ENCODE measurements around the gene GPR89A. TPM values are rescaled to one million over a fixed set of nuclear protein-coding genes. Genes with fewer than 3 reads are reported as not detected.

Gene GPR89A
- polyA plus RNA-seq, 1 of the 3 experiments (the other 2 are of a cell fraction), result 10.5 TPM

DNA sequence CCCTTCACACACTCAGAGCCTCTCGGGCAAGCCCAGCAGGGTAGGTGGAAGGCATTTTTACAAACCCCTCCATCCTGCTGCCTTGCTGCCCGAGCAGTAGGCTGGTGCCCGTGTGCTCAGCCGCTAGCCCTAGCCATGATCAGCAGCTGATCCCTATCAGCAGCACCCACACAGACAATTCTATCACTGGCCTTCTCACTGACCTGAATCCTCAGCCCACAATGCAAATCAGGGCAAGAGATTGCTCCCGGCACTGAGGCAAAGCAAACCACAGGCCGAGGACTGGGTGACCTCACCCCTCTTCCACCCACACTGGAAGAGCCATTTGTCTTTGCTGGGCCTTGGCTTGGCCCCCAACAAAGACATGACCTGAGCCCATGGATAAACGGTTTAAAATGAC, 100.3 kb downstream of the GPR89A start:
- H3K27ac ChIP-seq (ENCODE audit: low read depth in 2 of 2, low read length in 1 of 2), result peak overlapping the region in 1 of 2 experiments; percentile 19; a peak in 2 of 4 replicates
- no peaks in the 10 kb centered on the region for H3F3A ChIP-seq (replicated peaks; ENCODE audit: insufficient read depth)
- no peaks in the 10 kb centered on the region for H3K36me3 ChIP-seq (replicated peaks in 1 of 2; ENCODE audit: control insufficient read depth in 1 of 2, insufficient read depth in 2 of 2, low read length in 1 of 2)
- H3K9me2 ChIP-seq, result no peaks in the 10 kb centered on the region
- no peak overlapping the region for H3K9ac ChIP-seq
- H2AFZ ChIP-seq (ENCODE audit: low read depth), result no peak overlapping the region
- H4K20me1 ChIP-seq (ENCODE audit: insufficient read depth), result no peaks in the 10 kb centered on the region
- no peaks in the 10 kb centered on the region for H3K27me3 ChIP-seq (ENCODE audit: insufficient read depth)
- H3K9me3 ChIP-seq, result no peaks in the 10 kb centered on the region
- H3K4me1 ChIP-seq (ENCODE audit: control insufficient read depth in 1 of 2, insufficient read depth in 2 of 2, low read depth in 1 of 2, low read length in 1 of 2), result peaks cover 0 to 16% of the 10 kb centered on the region in 2 experiments; a peak in 1 of 4 replicates
- POLR2A ChIA-PET, result interaction anchor here (0.8 kb wide), 1 partner anchor 40 kb away, joined by 3 read pairs; no protein-coding TSS in a partner anchor
- TF ChIP-seq EZH2phosphoT487 (IDR thresholded peaks at IDR 0.05; ENCODE audit: borderline replicate concordance, low read depth) (no peak), GATA2 (CRISPR knock-in tag; IDR thresholded peaks at IDR 0.05) (peak; percentile 61; the same call in 1 of the 2 replicates)
- DNase-seq, result peak; percentile 38
- no peak overlapping the region for H3K4me3 ChIP-seq (ENCODE audit: low read depth in 2 of 2, low read length in 1 of 2)
- CTCF ChIA-PET, result interaction anchor here (7.9 kb wide), 1 partner anchor 13 kb away, joined by 70 read pairs; the partner anchor contains the start of gene CD160
- 74% methylated on average over 7 of the region's 7 CpGs for WGBS (ENCODE audit: low lambda C conversion rate)
- H3K79me2 ChIP-seq (ENCODE audit: insufficient read depth), result no peaks in the 10 kb centered on the region
- no peak overlapping the region for H3K4me2 ChIP-seq

DNA sequence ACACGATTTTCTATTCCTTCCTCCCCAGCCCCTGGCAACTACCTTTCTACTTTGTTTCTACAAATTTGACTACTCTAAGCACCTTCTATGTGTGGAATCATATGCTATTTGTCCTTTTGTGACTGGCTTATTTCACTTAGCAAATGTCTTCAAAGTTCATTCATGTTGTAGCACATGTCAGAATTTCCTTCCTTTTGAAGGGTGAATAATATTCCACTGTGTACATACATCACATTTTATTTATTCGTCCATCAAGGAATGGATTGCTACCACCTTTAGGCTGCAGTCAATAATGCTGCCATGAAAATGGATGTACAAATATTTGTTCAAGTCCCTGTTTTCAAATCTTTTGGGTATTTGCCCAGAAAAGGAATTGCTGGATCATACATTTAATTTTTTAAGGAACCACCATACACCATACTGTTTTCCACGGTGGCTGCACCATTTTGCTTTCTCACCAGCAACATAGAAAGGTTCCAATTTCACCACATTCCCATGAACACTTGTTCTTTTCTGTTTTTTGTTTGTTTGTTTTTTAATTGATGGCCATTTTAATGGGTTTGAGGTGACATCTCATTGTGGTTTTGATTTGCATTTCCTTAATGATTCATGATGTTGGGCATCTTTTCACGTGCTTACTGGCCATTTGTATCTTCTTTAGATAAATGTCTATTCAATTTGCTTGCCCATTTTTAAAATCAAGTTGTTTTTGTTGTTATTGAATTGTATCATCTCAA, 102.7 kb downstream of the GPR89A start:
- no peak overlapping the region for H3K4me2 ChIP-seq
- TF ChIP-seq MXI1 (IDR thresholded peaks at IDR 0.05; ENCODE audit: low read depth, low read length), result no peak
- no peak for TF ChIP-seq FOXJ3 (CRISPR knock-in tag; IDR thresholded peaks at IDR 0.05)
- TF ChIP-seq TAF1 (IDR thresholded peaks at IDR 0.05; ENCODE audit: borderline replicate concordance, low read depth, low read length), result no peak
- TF ChIP-seq SMC3 (IDR thresholded peaks at IDR 0.05; ENCODE audit: low read depth, low read length), result no peak
- no peak for TF ChIP-seq TEAD4 (IDR thresholded peaks at IDR 0.05; ENCODE audit: borderline replicate concordance, insufficient read depth)
- no peak for TF ChIP-seq POLR2AphosphoS5 (IDR thresholded peaks at IDR 0.05; ENCODE audit: low read depth, low read length)
- TF ChIP-seq, protein P1, sequence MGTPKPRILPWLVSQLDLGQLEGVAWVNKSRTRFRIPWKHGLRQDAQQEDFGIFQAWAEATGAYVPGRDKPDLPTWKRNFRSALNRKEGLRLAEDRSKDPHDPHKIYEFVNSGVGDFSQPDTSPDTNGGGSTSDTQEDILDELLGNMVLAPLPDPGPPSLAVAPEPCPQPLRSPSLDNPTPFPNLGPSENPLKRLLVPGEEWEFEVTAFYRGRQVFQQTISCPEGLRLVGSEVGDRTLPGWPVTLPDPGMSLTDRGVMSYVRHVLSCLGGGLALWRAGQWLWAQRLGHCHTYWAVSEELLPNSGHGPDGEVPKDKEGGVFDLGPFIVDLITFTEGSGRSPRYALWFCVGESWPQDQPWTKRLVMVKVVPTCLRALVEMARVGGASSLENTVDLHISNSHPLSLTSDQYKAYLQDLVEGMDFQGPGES (IDR thresholded peaks at IDR 0.05; ENCODE audit: low read depth, low read length), result no peak
- TF ChIP-seq, protein P2, sequence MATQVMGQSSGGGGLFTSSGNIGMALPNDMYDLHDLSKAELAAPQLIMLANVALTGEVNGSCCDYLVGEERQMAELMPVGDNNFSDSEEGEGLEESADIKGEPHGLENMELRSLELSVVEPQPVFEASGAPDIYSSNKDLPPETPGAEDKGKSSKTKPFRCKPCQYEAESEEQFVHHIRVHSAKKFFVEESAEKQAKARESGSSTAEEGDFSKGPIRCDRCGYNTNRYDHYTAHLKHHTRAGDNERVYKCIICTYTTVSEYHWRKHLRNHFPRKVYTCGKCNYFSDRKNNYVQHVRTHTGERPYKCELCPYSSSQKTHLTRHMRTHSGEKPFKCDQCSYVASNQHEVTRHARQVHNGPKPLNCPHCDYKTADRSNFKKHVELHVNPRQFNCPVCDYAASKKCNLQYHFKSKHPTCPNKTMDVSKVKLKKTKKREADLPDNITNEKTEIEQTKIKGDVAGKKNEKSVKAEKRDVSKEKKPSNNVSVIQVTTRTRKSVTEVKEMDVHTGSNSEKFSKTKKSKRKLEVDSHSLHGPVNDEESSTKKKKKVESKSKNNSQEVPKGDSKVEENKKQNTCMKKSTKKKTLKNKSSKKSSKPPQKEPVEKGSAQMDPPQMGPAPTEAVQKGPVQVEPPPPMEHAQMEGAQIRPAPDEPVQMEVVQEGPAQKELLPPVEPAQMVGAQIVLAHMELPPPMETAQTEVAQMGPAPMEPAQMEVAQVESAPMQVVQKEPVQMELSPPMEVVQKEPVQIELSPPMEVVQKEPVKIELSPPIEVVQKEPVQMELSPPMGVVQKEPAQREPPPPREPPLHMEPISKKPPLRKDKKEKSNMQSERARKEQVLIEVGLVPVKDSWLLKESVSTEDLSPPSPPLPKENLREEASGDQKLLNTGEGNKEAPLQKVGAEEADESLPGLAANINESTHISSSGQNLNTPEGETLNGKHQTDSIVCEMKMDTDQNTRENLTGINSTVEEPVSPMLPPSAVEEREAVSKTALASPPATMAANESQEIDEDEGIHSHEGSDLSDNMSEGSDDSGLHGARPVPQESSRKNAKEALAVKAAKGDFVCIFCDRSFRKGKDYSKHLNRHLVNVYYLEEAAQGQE (IDR thresholded peaks at IDR 0.05; ENCODE audit: low read depth, low read length), result no peak
- TF ChIP-seq, protein P3, sequence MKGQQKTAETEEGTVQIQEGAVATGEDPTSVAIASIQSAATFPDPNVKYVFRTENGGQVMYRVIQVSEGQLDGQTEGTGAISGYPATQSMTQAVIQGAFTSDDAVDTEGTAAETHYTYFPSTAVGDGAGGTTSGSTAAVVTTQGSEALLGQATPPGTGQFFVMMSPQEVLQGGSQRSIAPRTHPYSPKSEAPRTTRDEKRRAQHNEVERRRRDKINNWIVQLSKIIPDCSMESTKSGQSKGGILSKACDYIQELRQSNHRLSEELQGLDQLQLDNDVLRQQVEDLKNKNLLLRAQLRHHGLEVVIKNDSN (IDR thresholded peaks at IDR 0.05; ENCODE audit: borderline replicate concordance, low read depth), result no peak
- TF ChIP-seq SIN3A (IDR thresholded peaks at IDR 0.05; ENCODE audit: borderline replicate concordance, low read depth, low read length), result no peak
- TF ChIP-seq RAD21 (IDR thresholded peaks at IDR 0.05; ENCODE audit: low read length), result no peak
- TF ChIP-seq EZH2phosphoT487 (IDR thresholded peaks at IDR 0.05; ENCODE audit: borderline replicate concordance, low read depth), result no peak
- TF ChIP-seq MEF2A (IDR thresholded peaks at IDR 0.05; ENCODE audit: borderline replicate concordance, low read depth), result no peak
- H3F3A ChIP-seq (replicated peaks; ENCODE audit: insufficient read depth), result no peaks in the 10 kb centered on the region
- no peaks in the 10 kb centered on the region for H3K36me3 ChIP-seq (replicated peaks in 1 of 2; ENCODE audit: control insufficient read depth in 1 of 2, insufficient read depth in 2 of 2, low read length in 1 of 2)
- H3K4me1 ChIP-seq (ENCODE audit: control insufficient read depth in 1 of 2, insufficient read depth in 2 of 2, low read depth in 1 of 2, low read length in 1 of 2), result peaks cover 0 to 21% of the 10 kb centered on the region in 2 experiments; a peak in 1 of 4 replicates
- no peaks in the 10 kb centered on the region for H3K27me3 ChIP-seq (ENCODE audit: insufficient read depth)
- H3K9me3 ChIP-seq, result no peaks in the 10 kb centered on the region
- no peaks in the 10 kb centered on the region for H3K79me2 ChIP-seq (ENCODE audit: insufficient read depth)
- H2AFZ ChIP-seq (ENCODE audit: low read depth), result no peak overlapping the region
- H3K9ac ChIP-seq, result no peak overlapping the region
- CTCF ChIA-PET, result interaction anchor here (1.3 kb wide), 1 partner anchor 11 kb away, joined by 4 read pairs; no protein-coding TSS in a partner anchor
- no peaks in the 10 kb centered on the region for H4K20me1 ChIP-seq (ENCODE audit: insufficient read depth)
- DNase-seq, result no peak
- H3K9me2 ChIP-seq, result no peaks in the 10 kb centered on the region
- 67% methylated on average over 4 of the region's 4 CpGs for WGBS (ENCODE audit: low lambda C conversion rate)
- POLR2A ChIA-PET, result no interaction called here
- no peak overlapping the region for H3K4me3 ChIP-seq (ENCODE audit: low read depth in 2 of 2, low read length in 1 of 2)
- no peak overlapping the region for H3K27ac ChIP-seq (ENCODE audit: low read depth in 2 of 2, low read length in 1 of 2)

Measured in SK-N-SH (cell line).